HG02943 (cell line): ENCODE data around the gene CTNND2.
"Not testable (repeated sequence)": the region's sequence is repeated elsewhere in the genome, so short reads cannot be mapped to it uniquely, and the experiment has no call there.

ENCODE experiments used
- ATAC-seq: cut with Tn5 transposase; IDR thresholded peaks from one replicate; pipeline ENCODE4 v1.9.1; 2021; ENCODE audit warnings: mild to moderate bottlenecking, low read depth, moderate library complexity; ENCODE audit not compliant: unreplicated experiment

CTNND2 gene

DNA sequence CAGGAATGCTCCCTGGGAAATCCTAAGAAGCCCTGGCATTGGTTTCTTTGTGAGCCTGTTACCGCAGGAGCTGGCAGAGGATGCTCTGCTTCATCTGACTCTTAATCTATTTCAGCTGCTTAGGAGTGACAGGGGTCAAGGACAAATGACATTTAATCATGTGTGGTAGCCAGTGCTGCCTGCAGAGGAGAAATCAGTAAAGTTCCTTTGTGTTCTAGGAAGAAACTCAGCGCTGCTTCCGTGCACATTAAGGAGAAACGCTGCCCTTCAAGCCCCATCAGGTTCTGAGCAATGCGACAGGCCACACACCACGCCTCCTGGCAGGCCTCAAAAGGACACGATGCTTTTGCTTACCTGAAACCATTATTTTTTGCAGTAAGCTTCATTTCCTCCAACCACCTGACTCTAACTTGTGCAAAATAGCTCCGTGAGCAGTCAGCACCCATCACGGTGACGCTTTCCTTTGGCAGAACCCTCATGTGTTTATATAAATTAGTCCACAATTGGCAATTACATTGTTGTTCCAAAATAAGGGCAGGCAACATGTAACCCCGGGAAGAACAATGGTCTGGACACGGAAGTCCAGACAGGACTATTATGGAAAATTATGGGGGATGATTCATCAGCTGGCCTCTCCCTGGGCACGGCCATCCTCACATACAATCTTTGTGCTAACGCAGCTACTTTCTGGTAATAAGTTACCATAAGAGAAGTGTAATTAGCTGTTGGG lies 755.3 kb downstream of the CTNND2 start:
- ATAC-seq, result no peak

- ATAC-seq, result no peak
Measured at GRCh38 chr5:11146171-11146570, 758.1 kb downstream of the CTNND2 start.

DNA sequence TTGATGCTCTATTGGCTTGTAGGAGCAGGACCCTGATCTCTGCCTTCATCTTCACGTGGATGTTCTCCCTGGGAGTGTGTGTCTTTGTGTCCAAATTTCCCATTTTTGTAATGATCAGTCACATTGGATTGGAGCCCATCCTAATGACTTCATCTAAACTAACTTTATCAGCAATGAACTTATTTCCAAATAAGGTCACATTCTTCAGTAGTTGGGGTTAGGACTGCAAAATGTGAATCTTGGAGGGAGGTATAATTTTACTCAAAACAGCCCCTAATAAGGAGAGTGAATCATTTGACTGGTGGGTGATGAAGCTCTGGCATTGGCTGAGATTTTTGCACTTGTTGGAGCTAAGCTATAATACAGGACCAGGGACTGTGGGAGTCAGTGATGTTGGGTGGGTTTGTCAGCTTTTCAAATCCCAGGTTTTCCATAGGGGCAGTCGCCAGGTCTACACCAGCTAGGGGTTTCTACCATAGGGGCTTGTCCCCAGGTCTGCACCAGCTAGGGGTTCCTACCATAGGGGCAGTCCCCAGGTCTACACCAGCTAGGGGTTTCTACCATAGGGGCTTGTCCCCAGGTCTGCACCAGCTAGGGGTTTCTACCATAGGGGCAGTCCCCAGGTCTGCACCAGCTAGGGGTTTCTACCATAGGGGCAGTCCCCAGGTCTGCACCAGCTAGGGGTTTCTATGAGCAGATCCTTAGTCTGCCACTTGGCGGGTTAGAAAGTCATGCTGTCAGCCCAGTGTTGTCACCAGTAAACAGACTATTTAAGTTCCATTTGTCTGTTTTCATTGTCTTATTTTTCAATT lies 760.6 kb downstream of the CTNND2 start:
- no peak for ATAC-seq

GRCh38 chr5:11139217-11139865 lies 764.9 kb downstream of the CTNND2 start:
- no peak for ATAC-seq

GRCh38 chr5:11130131-11130530 lies 774.1 kb downstream of the CTNND2 start:
- no peak for ATAC-seq

GRCh38 chr5:11128021-11128420 lies 776.2 kb downstream of the CTNND2 start:
- no peak for ATAC-seq

DNA sequence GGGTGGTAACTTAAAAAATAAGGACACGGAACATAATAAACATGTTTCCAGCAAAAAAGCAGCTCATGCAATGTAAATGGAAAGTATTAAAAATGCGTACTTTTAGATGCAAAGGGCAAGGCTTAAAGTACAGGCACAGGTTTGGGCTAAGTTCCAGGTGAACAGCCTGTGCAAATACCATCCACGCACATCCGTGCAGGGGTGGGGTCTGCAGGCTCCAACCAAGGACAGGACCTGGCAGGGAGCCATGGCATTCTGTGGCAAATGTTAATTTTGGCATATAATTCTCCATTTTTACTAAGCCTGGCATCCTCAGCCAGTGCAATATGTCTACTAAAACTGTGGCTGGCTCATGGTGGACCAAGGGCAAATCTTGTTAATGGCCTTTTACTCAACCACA lies 777.4 kb downstream of the CTNND2 start:
- ATAC-seq, result no peak

GRCh38 chr5:11121885-11122284 lies 782.4 kb downstream of the CTNND2 start:
- ATAC-seq, result no peak

- ATAC-seq, result no peak
Measured at GRCh38 chr5:11110128-11110527, 794.1 kb downstream of the CTNND2 start.

- ATAC-seq, result no peak
Measured at GRCh38 chr5:11105696-11106095, 798.5 kb downstream of the CTNND2 start.

GRCh38 chr5:11104651-11105112 lies 799.6 kb downstream of the CTNND2 start:
- ATAC-seq, result no peak

- no peak for ATAC-seq
Measured at GRCh38 chr5:11104210-11104609, 800.0 kb downstream of the CTNND2 start.

GRCh38 chr5:11084111-11084510 lies 820.1 kb downstream of the CTNND2 start:
- no peak for ATAC-seq

- no peak for ATAC-seq
Measured at GRCh38 chr5:11082404-11082945, 821.8 kb downstream of the CTNND2 start.

DNA sequence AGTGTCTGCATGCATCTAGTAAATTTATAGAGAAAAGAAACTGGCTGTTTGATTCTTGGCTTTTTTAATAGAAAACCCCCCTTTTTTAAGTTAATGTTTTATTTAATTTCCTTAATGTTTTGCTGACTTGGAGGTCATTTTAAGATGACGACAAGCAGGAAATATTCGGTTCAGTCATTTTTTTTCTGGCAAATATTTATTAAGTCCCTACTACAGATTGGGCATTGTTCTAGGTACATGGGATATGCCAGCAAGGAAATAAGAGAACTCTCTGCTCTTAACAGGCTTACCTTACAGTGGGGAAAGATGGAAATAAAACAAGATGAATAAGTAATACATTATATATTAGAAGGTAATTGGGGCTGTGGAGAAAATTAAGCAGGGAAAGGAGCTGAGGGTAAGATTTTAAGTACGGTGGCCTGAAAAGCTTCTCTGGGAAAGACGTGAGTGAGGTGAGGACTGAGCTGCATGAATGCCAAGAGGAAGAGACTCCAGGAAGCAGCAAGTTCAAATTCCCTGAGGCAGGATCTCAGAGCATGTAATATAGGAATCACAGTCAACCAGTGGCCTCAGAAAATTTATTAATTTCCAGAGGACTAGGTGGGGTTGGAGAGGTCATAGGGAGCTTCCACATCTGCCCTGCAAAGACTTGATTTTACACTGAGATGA lies 827.2 kb downstream of the CTNND2 start:
- no peak for ATAC-seq

GRCh38 chr5:11075035-11075805 lies 829.0 kb downstream of the CTNND2 start:
- no peak for ATAC-seq

GRCh38 chr5:11072568-11072967 lies 831.7 kb downstream of the CTNND2 start:
- ATAC-seq, result no peak

DNA sequence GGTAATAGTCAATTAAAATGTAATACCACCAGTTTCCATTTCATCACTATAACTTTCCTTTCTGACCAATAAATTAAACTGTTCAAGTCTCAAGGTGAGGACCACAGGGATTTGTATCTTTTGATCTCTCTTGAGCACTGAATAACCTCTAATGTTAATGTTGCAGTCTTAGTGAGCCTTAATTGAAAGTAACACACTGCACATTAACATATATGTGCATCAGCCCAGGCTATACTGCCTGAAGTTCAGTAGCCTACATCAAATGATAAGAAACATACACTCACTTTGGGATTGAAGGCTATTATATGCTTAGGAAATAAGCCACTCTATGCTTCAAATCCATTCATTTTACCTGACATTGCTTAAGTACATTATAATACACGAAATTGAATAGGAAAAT lies 832.2 kb downstream of the CTNND2 start:
- no peak for ATAC-seq

DNA sequence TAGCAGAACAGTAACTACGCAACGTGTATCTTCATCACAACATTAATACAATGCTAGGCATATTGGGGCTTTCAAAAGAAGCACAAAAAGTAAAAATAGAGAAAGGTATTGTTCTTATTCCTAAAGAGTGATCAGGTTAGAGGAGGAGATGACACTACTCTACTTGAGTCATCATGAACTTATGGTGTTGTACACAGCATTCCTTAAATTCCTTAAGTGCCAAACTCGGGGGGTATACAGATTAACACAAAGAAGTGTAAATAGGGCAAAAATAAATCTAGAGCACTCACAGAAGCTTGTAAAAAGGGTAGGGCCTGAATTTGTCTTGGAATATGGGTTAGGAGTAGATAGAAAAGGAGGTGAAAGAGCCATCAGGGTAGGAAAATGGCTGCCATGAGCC lies 835.2 kb downstream of the CTNND2 start:
- no peak for ATAC-seq

DNA sequence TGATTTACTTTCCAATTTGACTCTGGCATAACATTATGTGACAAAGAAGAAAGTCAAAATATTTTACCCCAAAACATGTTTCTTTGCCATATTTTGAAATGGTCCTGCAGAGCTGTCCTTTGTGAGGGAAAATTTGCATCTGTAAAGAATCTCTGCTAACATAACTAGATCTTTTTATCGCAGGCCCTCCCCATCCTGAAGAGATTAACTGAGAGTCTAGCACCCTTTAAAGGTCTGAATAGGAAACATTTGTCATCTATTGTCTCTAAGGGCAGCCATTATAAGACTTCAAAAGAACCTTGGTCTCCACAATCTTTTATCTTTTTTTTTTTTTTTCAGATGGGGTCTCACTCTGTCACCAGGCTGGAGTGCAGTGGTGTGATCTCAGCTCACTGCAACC lies 838.5 kb downstream of the CTNND2 start:
- ATAC-seq, result not testable (repeated sequence)
